ENCODE measurements around the gene SUN1.
"Not testable (repeated sequence)": the region's sequence is repeated elsewhere in the genome, so short reads cannot be mapped to it uniquely, and the experiment has no call there.

SUN1 gene

GRCh38 chr7:923108-924041 lies 91.1 kb downstream of the SUN1 start:
- DNase-seq: no peak

- DNase-seq: not testable (repeated sequence)
Observed at GRCh38 chr7:924042-924441, 91.8 kb downstream of the SUN1 start.
